HEK293 (cell line): ENCODE data around the gene IER3IP1.

Source experiments
- CTCF ChIA-PET: fragments of 350-600 bp; formaldehyde crosslinking; extraction: SDS; loops from one replicate; lab custom pipeline; 2021; ENCODE audit warnings: antibody characterized with exemption; lab: Yijun Ruan, JAX
- POLR2A ChIA-PET: fragments of 300-600 bp; formaldehyde crosslinking; extraction: SDS; loops from one replicate; lab custom pipeline; 2020; ENCODE audit warnings: antibody characterized with exemption, inconsistent platforms; lab: Yijun Ruan, JAX
- H3K27ac ChIP-seq: fragments of 200-500 bp; sonication (Bioruptor generic); 2 replicates; pipeline ENCODE4 v1.5.1; 2014; ENCODE audit warnings: low read depth, low read length, control low read depth, inconsistent platforms; ENCODE audit errors: extremely low read depth
- H3K36me3 ChIP-seq, 2 experiments: fragments of 200-500 bp in 1 of 2; sonication (Bioruptor generic) in 1 of 2; 1 replicate in 1 of 2; 2 replicates in 1 of 2; pipeline ENCODE4 v1.5.1; 2014 to 2017; ENCODE audit warnings: inconsistent platforms in 2 of 2, low read length in 2 of 2; ENCODE audit not compliant: control insufficient read depth in 2 of 2, insufficient read depth in 1 of 2
- H3K4me1 ChIP-seq: fragments of 200-500 bp; sonication (Bioruptor generic); 2 replicates; pipeline ENCODE4 v1.5.1; 2014; ENCODE audit warnings: mild to moderate bottlenecking, low read length, inconsistent platforms; ENCODE audit not compliant: control insufficient read depth, insufficient read depth
- H3K4me3 ChIP-seq: 2 replicates; pipeline ENCODE4 v1.5.1; 2011; ENCODE audit warnings: low read depth, mild to moderate bottlenecking, control low read depth, low read length, moderate library complexity
- H3K9me3 ChIP-seq: fragments of 200-500 bp; sonication (Bioruptor generic); 2 replicates; pipeline ENCODE4 v1.5.1; 2014; ENCODE audit warnings: low read depth, low read length, inconsistent platforms; ENCODE audit not compliant: control insufficient read depth, insufficient read depth
- GLIS2 ChIP-seq: fragments of 450-650 bp; formaldehyde crosslinking; IDR thresholded peaks from 2 replicates; pipeline ENCODE4 v1.5.1; 2016; ENCODE audit warnings: missing biosample characterization, missing genetic modification characterization
- HOXC10 ChIP-seq: sonication (generic); formaldehyde crosslinking; IDR thresholded peaks from 2 replicates; pipeline ENCODE4 v1.8.1; 2023; ENCODE audit warnings: mild to moderate bottlenecking, missing genetic modification reagents
- YY2 ChIP-seq: fragments of 450-650 bp; formaldehyde crosslinking; IDR thresholded peaks from 2 replicates; pipeline ENCODE4 v1.5.1; 2016; ENCODE audit warnings: missing biosample characterization, missing genetic modification characterization
- ZBTB21 ChIP-seq: fragments of 450-650 bp; formaldehyde crosslinking; IDR thresholded peaks from 2 replicates; pipeline ENCODE4 v1.5.1; 2017; ENCODE audit warnings: missing biosample characterization, missing genetic modification characterization
- ZFP3 ChIP-seq: fragments of 450-650 bp; formaldehyde crosslinking; IDR thresholded peaks from 2 replicates; pipeline ENCODE4 v1.5.1; 2016; ENCODE audit warnings: low read depth, missing biosample characterization, missing genetic modification characterization
- ZNF174 ChIP-seq: fragments of 450-650 bp; formaldehyde crosslinking; IDR thresholded peaks from 2 replicates; pipeline ENCODE4 v1.5.0; 2017; ENCODE audit warnings: missing biosample characterization, mild to moderate bottlenecking, missing genetic modification characterization
- ZNF248 ChIP-seq: fragments of 450-650 bp; formaldehyde crosslinking; IDR thresholded peaks from 2 replicates; pipeline ENCODE4 v1.5.1; 2017; ENCODE audit warnings: missing biosample characterization, missing genetic modification characterization
- ZNF548 ChIP-seq: fragments of 450-650 bp; formaldehyde crosslinking; IDR thresholded peaks from 2 replicates; pipeline ENCODE4 v1.5.1; 2016; ENCODE audit warnings: missing biosample characterization, missing genetic modification characterization
- ZNF571 ChIP-seq: fragments of 450-650 bp; formaldehyde crosslinking; IDR thresholded peaks from 2 replicates; pipeline ENCODE4 v1.5.0; 2017; ENCODE audit warnings: missing biosample characterization, missing genetic modification characterization
- ZNF596 ChIP-seq: fragments of 450-650 bp; IDR thresholded peaks from 2 replicates; pipeline ENCODE4 v1.5.0; 2018; ENCODE audit warnings: missing biosample characterization, mild to moderate bottlenecking, missing genetic modification characterization, moderate library complexity
- ZNF692 ChIP-seq: fragments of 450-650 bp; formaldehyde crosslinking; IDR thresholded peaks from 2 replicates; pipeline ENCODE4 v1.5.1; 2016; ENCODE audit warnings: missing biosample characterization, missing genetic modification characterization
- ZNF843 ChIP-seq: fragments of 450-650 bp; formaldehyde crosslinking; IDR thresholded peaks from 2 replicates; pipeline ENCODE4 v1.5.1; 2016; ENCODE audit warnings: missing biosample characterization, missing genetic modification characterization
- ZSCAN23 ChIP-seq: fragments of 450-650 bp; formaldehyde crosslinking; IDR thresholded peaks from 2 replicates; pipeline ENCODE4 v1.5.1; 2016; ENCODE audit warnings: missing biosample characterization, missing genetic modification characterization
- TF ChIP-seq, protein P1 (sequence below): fragments of 450-650 bp; formaldehyde crosslinking; optimal IDR thresholded peaks from 2 replicates; pipeline ENCODE3; 2016; ENCODE audit warnings: missing biosample characterization, mild to moderate bottlenecking, missing genetic modification characterization
- TF ChIP-seq, protein P2 (sequence below): fragments of 450-650 bp; formaldehyde crosslinking; IDR thresholded peaks from 2 replicates; pipeline ENCODE4 v1.5.1; 2016; ENCODE audit warnings: missing biosample characterization, missing genetic modification characterization
- TF ChIP-seq, protein P3 (sequence below): fragments of 450-650 bp; formaldehyde crosslinking; IDR thresholded peaks from 2 replicates; pipeline ENCODE4 v1.5.1; 2016; ENCODE audit warnings: missing biosample characterization, missing genetic modification characterization
- TF ChIP-seq, protein P4 (sequence below): fragments of 450-650 bp; formaldehyde crosslinking; IDR thresholded peaks from 2 replicates; pipeline ENCODE4 v1.5.1; 2016; ENCODE audit warnings: missing biosample characterization, missing genetic modification characterization, borderline replicate concordance
- TF ChIP-seq, protein P5 (sequence below): fragments of 450-650 bp; formaldehyde crosslinking; IDR thresholded peaks from 2 replicates; pipeline ENCODE4 v1.5.1; 2016; ENCODE audit warnings: missing biosample characterization, missing genetic modification characterization

IER3IP1 gene

GRCh38 chr18:47179520-47179919, 3.4 kb upstream of the IER3IP1 start:
- Histone ChIP-seq H3K9me3 (no peaks in the 10 kb centered on the region), H3K27ac (no peak overlapping the region), H3K4me1 (peaks cover 6% of the 10 kb centered on the region), H3K4me3 (no peak overlapping the region), H3K36me3 (no peaks in the 10 kb centered on the region; a peak in 1 of 3 replicates)
- POLR2A ChIA-PET: no interaction called here
- CTCF ChIA-PET: interaction anchor here (0.6 to 1.0 kb wide), 2 partner anchors 359 to 575 kb away, joined by 3 read pairs; no protein-coding TSS in a partner anchor
- TF ChIP-seq ZNF571 (tag by site-specific recombination): no peak
- no peak for TF ChIP-seq ZNF692 (tag by site-specific recombination)
- TF ChIP-seq, protein P1, sequence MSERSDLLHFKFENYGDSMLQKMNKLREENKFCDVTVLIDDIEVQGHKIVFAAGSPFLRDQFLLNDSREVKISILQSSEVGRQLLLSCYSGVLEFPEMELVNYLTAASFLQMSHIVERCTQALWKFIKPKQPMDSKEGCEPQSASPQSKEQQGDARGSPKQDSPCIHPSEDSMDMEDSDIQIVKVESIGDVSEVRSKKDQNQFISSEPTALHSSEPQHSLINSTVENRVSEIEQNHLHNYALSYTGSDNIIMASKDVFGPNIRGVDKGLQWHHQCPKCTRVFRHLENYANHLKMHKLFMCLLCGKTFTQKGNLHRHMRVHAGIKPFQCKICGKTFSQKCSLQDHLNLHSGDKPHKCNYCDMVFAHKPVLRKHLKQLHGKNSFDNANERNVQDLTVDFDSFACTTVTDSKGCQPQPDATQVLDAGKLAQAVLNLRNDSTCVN (tag by site-specific recombination): no peak
- no peak for TF ChIP-seq ZFP3
- TF ChIP-seq ZNF596 (tag by site-specific recombination): no peak
- TF ChIP-seq, protein P2, sequence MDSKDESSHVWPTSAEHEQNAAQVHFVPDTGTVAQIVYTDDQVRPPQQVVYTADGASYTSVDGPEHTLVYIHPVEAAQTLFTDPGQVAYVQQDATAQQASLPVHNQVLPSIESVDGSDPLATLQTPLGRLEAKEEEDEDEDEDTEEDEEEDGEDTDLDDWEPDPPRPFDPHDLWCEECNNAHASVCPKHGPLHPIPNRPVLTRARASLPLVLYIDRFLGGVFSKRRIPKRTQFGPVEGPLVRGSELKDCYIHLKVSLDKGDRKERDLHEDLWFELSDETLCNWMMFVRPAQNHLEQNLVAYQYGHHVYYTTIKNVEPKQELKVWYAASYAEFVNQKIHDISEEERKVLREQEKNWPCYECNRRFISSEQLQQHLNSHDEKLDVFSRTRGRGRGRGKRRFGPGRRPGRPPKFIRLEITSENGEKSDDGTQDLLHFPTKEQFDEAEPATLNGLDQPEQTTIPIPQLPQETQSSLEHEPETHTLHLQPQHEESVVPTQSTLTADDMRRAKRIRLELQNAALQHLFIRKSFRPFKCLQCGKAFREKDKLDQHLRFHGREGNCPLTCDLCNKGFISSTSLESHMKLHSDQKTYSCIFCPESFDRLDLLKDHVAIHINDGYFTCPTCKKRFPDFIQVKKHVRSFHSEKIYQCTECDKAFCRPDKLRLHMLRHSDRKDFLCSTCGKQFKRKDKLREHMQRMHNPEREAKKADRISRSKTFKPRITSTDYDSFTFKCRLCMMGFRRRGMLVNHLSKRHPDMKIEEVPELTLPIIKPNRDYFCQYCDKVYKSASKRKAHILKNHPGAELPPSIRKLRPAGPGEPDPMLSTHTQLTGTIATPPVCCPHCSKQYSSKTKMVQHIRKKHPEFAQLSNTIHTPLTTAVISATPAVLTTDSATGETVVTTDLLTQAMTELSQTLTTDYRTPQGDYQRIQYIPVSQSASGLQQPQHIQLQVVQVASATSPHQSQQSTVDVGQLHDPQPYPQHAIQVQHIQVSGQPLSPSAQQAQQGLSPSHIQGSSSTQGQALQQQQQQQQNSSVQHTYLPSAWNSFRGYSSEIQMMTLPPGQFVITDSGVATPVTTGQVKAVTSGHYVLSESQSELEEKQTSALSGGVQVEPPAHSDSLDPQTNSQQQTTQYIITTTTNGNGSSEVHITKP (tag by site-specific recombination): no peak
- TF ChIP-seq, protein P3, sequence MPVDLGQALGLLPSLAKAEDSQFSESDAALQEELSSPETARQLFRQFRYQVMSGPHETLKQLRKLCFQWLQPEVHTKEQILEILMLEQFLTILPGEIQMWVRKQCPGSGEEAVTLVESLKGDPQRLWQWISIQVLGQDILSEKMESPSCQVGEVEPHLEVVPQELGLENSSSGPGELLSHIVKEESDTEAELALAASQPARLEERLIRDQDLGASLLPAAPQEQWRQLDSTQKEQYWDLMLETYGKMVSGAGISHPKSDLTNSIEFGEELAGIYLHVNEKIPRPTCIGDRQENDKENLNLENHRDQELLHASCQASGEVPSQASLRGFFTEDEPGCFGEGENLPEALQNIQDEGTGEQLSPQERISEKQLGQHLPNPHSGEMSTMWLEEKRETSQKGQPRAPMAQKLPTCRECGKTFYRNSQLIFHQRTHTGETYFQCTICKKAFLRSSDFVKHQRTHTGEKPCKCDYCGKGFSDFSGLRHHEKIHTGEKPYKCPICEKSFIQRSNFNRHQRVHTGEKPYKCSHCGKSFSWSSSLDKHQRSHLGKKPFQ: no peak
- no peak for TF ChIP-seq ZBTB21 (tag by site-specific recombination)
- TF ChIP-seq YY2 (tag by site-specific recombination): no peak
- TF ChIP-seq HOXC10 (CRISPR knock-in tag): no peak
- TF ChIP-seq, protein P4, sequence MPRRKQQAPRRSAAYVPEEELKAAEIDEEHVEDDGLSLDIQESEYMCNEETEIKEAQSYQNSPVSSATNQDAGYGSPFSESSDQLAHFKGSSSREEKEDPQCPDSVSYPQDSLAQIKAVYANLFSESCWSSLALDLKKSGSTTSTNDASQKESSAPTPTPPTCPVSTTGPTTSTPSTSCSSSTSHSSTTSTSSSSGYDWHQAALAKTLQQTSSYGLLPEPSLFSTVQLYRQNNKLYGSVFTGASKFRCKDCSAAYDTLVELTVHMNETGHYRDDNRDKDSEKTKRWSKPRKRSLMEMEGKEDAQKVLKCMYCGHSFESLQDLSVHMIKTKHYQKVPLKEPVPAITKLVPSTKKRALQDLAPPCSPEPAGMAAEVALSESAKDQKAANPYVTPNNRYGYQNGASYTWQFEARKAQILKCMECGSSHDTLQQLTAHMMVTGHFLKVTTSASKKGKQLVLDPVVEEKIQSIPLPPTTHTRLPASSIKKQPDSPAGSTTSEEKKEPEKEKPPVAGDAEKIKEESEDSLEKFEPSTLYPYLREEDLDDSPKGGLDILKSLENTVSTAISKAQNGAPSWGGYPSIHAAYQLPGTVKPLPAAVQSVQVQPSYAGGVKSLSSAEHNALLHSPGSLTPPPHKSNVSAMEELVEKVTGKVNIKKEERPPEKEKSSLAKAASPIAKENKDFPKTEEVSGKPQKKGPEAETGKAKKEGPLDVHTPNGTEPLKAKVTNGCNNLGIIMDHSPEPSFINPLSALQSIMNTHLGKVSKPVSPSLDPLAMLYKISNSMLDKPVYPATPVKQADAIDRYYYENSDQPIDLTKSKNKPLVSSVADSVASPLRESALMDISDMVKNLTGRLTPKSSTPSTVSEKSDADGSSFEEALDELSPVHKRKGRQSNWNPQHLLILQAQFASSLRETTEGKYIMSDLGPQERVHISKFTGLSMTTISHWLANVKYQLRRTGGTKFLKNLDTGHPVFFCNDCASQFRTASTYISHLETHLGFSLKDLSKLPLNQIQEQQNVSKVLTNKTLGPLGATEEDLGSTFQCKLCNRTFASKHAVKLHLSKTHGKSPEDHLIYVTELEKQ (tag by site-specific recombination): no peak
- no peak for TF ChIP-seq ZNF548 (tag by site-specific recombination)
- TF ChIP-seq ZNF248 (tag by site-specific recombination): no peak
- no peak for TF ChIP-seq ZNF174 (tag by site-specific recombination)
- TF ChIP-seq ZNF843 (tag by site-specific recombination): no peak
- TF ChIP-seq, protein P5, sequence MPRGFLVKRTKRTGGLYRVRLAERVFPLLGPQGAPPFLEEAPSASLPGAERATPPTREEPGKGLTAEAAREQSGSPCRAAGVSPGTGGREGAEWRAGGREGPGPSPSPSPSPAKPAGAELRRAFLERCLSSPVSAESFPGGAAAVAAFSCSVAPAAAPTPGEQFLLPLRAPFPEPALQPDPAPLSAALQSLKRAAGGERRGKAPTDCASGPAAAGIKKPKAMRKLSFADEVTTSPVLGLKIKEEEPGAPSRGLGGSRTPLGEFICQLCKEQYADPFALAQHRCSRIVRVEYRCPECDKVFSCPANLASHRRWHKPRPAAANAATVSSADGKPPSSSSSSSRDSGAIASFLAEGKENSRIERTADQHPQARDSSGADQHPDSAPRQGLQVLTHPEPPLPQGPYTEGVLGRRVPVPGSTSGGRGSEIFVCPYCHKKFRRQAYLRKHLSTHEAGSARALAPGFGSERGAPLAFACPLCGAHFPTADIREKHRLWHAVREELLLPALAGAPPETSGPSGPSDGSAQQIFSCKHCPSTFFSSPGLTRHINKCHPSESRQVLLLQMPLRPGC (tag by site-specific recombination): no peak
- no peak for TF ChIP-seq ZSCAN23 (tag by site-specific recombination)
- no peak for TF ChIP-seq GLIS2 (tag by site-specific recombination)
